K562 (cell line): ENCODE results near the gene TBX3.

Source experiments
- FOXJ3 ChIP-seq: sonication (generic); formaldehyde crosslinking; IDR thresholded peaks from 2 replicates; pipeline ENCODE4 v1.4.0; 2020; ENCODE audit warnings: mild to moderate bottlenecking, missing genetic modification reagents
- SMAD3 ChIP-seq: fragments of 450-650 bp; formaldehyde crosslinking; conservative IDR thresholded peaks from 2 replicates; pipeline ENCODE4 v1.4.0; 2020; ENCODE audit warnings: mild to moderate bottlenecking
- ZNF133 ChIP-seq: fragments of 250-450 bp; sonication (Bioruptor Pico); IDR thresholded peaks from 2 replicates; pipeline ENCODE4 v1.4.0; 2020; ENCODE audit warnings: mild to moderate bottlenecking
- ZNF175 ChIP-seq: fragments of 200-800 bp; sonication (Bioruptor generic); IDR thresholded peaks from 2 replicates; pipeline ENCODE4 v1.6.1; 2016; ENCODE audit warnings: low read depth, mild to moderate bottlenecking, missing genetic modification characterization, missing compliant biosample characterization
- ZNF24 ChIP-seq: fragments of 450-650 bp; IDR thresholded peaks from 2 replicates; pipeline ENCODE4 v1.6.1; 2016
- TF ChIP-seq, protein P1 (sequence below), 3 experiments: IDR thresholded peaks in 2 of 3; conservative IDR thresholded peaks in 1 of 3; 2 replicates each; pipeline ENCODE4 v1.5.1; 2011 to 2012; ENCODE audit warnings: low read length in 3 of 3, mild to moderate bottlenecking in 3 of 3, control low read depth in 2 of 3, improper control_type of control experiment in 1 of 3, inconsistent platforms in 1 of 3, low read depth in 1 of 3, mixed read lengths in 1 of 3, moderate library complexity in 1 of 3; ENCODE audit not compliant: insufficient read depth in 2 of 3

DNA sequence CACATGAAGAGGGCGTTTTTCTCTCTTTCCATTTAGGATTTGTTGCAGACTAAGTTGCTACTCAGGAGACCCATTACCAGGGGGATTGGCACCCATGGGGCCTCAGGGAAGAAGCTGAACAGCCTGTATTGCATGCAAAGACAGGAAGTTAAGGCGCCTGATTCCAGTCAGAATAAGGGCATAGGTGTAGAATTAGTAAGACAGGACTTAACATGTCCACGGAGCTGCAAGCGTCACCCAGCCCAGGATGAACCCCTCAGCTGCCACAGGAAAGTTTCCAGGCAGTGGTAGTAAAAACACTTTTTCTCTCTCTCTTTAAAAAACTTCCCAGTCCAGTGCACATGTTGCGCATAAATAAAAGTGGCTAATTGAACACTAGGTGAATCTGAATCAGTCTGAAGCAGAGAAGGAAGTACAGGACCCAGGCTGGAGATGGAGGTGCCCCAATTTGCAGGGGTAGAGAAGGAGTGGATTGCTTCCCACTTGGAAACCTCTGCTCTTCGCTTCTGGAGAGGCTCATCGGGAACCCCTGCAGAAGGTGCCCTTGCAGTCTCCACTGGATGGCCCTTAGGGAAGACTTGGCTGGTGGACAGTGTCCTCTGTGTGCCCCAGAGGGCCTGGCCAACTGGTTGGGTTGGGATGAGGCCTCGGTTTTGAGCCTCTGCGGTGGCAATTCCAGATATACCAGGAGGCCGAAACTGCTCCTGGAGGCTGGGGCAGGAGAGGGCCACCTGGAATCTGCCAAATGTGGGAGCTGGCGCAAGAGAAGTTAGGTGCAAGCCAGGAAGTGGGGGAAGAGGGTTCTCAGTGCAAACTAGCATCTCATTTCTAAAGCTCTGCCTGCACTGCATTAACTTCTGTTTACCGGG is 10.7 kb upstream of the TBX3 start:
- TF ChIP-seq SMAD3 (CRISPR knock-in tag), result no peak
- no peak for TF ChIP-seq FOXJ3 (CRISPR knock-in tag)
- no peak for TF ChIP-seq ZNF175
- TF ChIP-seq, protein P1, sequence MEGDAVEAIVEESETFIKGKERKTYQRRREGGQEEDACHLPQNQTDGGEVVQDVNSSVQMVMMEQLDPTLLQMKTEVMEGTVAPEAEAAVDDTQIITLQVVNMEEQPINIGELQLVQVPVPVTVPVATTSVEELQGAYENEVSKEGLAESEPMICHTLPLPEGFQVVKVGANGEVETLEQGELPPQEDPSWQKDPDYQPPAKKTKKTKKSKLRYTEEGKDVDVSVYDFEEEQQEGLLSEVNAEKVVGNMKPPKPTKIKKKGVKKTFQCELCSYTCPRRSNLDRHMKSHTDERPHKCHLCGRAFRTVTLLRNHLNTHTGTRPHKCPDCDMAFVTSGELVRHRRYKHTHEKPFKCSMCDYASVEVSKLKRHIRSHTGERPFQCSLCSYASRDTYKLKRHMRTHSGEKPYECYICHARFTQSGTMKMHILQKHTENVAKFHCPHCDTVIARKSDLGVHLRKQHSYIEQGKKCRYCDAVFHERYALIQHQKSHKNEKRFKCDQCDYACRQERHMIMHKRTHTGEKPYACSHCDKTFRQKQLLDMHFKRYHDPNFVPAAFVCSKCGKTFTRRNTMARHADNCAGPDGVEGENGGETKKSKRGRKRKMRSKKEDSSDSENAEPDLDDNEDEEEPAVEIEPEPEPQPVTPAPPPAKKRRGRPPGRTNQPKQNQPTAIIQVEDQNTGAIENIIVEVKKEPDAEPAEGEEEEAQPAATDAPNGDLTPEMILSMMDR (IDR thresholded peaks at IDR 0.05 in 2 of 3, conservative IDR thresholded peaks at IDR 0.05 in 1 of 3; ENCODE audit: insufficient read depth in 2 of 3, low read depth in 1 of 3, low read length in 3 of 3), result no peak
- TF ChIP-seq ZNF24, result no peak
- TF ChIP-seq ZNF133 (CRISPR knock-in tag), result no peak
